CD14-positive monocyte (primary cell): Measurements from ENCODE around the gene CLPX. TPM values are rescaled to one million over a fixed set of nuclear protein-coding genes. Genes with fewer than 3 reads are reported as not detected.

Source experiments
- DNase-seq, 3 donors: peaks; one replicate each; pipeline ENCODE4 v3.0.0-alpha.2; 2011 to 2022
- H2AFZ ChIP-seq: 2 replicates; pipeline ENCODE4 v1.6.0; 2012; ENCODE audit warnings: mild to moderate bottlenecking, low read depth, low read length, inconsistent platforms; ENCODE audit not compliant: insufficient read depth, poor library complexity, severe bottlenecking
- H3K27ac ChIP-seq, 2 donors: 1 replicate in 1 of 2; 2 replicates in 1 of 2; pipeline ENCODE4 v1.5.1; 2012 to 2013; ENCODE audit warnings: low read length in 2 of 2, control low read depth in 1 of 2, inconsistent platforms in 1 of 2, low read depth in 1 of 2, mild to moderate bottlenecking in 1 of 2
- H3K27me3 ChIP-seq, 2 donors: one replicate each; pipeline versions ENCODE4 v1.6.0 to v1.6.1; 2011 to 2013; ENCODE audit warnings: low read length in 2 of 2; ENCODE audit not compliant: control insufficient read depth in 2 of 2, insufficient read depth in 2 of 2
- H3K36me3 ChIP-seq, 2 donors: replicated peaks in 1 of 2; 1 replicate in 1 of 2; 2 replicates in 1 of 2; pipeline versions ENCODE4 v1.5.1 to v1.6.1; 2012 to 2013; ENCODE audit warnings: low read length in 2 of 2, control low read depth in 1 of 2, inconsistent platforms in 1 of 2, mild to moderate bottlenecking in 1 of 2; ENCODE audit not compliant: insufficient read depth in 2 of 2, control insufficient read depth in 1 of 2
- H3K4me1 ChIP-seq, 2 donors: 1 replicate in 1 of 2; 2 replicates in 1 of 2; pipeline versions ENCODE4 v1.5.1 to v1.6.1; 2012 to 2013; ENCODE audit warnings: low read length in 2 of 2, control low read depth in 1 of 2, inconsistent platforms in 1 of 2, mild to moderate bottlenecking in 1 of 2, moderate library complexity in 1 of 2; ENCODE audit not compliant: insufficient read depth in 2 of 2, control insufficient read depth in 1 of 2
- H3K4me2 ChIP-seq: replicated peaks from 2 replicates; pipeline ENCODE3; 2012; ENCODE audit warnings: low read length, moderate library complexity, mild to moderate bottlenecking; ENCODE audit not compliant: poor library complexity, severe bottlenecking; ENCODE audit errors: extremely low read depth
- H3K4me3 ChIP-seq, 3 experiments: fragments of 200-600 bp in 1 of 3; sonication (generic) in 1 of 3; replicated peaks in 1 of 3; 1 replicate in 2 of 3; 2 replicates in 1 of 3; pipeline ENCODE4 v1.5.1; 2011 to 2013; ENCODE audit warnings: low read length in 3 of 3, mild to moderate bottlenecking in 3 of 3, control low read depth in 2 of 3, low read depth in 2 of 3, inconsistent platforms in 1 of 3, moderate library complexity in 1 of 3
- H3K79me2 ChIP-seq: 2 replicates; pipeline ENCODE4 v1.6.0; 2012; ENCODE audit warnings: mild to moderate bottlenecking, control low read depth, inconsistent platforms, low read length, moderate library complexity; ENCODE audit not compliant: insufficient read depth
- H3K9ac ChIP-seq: 2 replicates; pipeline ENCODE4 v1.6.0; 2017; ENCODE audit warnings: low read length, mild to moderate bottlenecking; ENCODE audit not compliant: insufficient read depth, poor library complexity, severe bottlenecking
- H3K9me3 ChIP-seq, 2 donors: replicated peaks in 1 of 2; 1 replicate in 1 of 2; 2 replicates in 1 of 2; pipeline versions ENCODE4 v1.5.1 to v1.6.1; 2012 to 2013; ENCODE audit warnings: low read length in 2 of 2, control low read depth in 1 of 2; ENCODE audit not compliant: control insufficient read depth in 1 of 2, insufficient read depth in 1 of 2
- H4K20me1 ChIP-seq: 2 replicates; pipeline ENCODE4 v1.6.0; 2012; ENCODE audit warnings: mild to moderate bottlenecking, low read length, control low read depth, moderate library complexity; ENCODE audit not compliant: insufficient read depth
- H3K27ac Mint-ChIP-seq, 7 donors: one replicate each; pipeline ENCODE4 v1.8.0; 2020; ENCODE audit warnings: mild to moderate bottlenecking in 7 of 7, mixed read lengths in 7 of 7, moderate library complexity in 6 of 7, inconsistent platforms in 2 of 7
- H3K27me3 Mint-ChIP-seq, 3 donors: one replicate each; pipeline ENCODE4 v1.8.0; 2021 to 2022; ENCODE audit warnings: low read depth in 3 of 3, mild to moderate bottlenecking in 3 of 3, mixed read lengths in 3 of 3, moderate library complexity in 3 of 3, inconsistent platforms in 1 of 3
- H3K36me3 Mint-ChIP-seq, 2 donors: one replicate each; pipeline ENCODE4 v1.8.0; 2020; ENCODE audit warnings: mixed read lengths in 2 of 2, inconsistent platforms in 1 of 2, mild to moderate bottlenecking in 1 of 2
- H3K4me1 Mint-ChIP-seq: one replicate; pipeline ENCODE4 v1.8.0; 2020; ENCODE audit warnings: mild to moderate bottlenecking, mixed read lengths
- H3K4me3 Mint-ChIP-seq, 2 donors: one replicate each; pipeline ENCODE4 v1.8.0; 2020; ENCODE audit warnings: mild to moderate bottlenecking in 2 of 2, mixed read lengths in 2 of 2, moderate library complexity in 1 of 2
- H3K9me3 Mint-ChIP-seq, 7 donors: one replicate each; pipeline ENCODE4 v1.8.0; 2020 to 2022; ENCODE audit warnings: mixed read lengths in 7 of 7, mild to moderate bottlenecking in 6 of 7, moderate library complexity in 6 of 7, inconsistent platforms in 2 of 7
- CTCF ChIP-seq: fragments of 200-600 bp; IDR thresholded peaks from one replicate; pipeline ENCODE4 v1.8.0; 2022; ENCODE audit warnings: antibody characterized with exemption, mild to moderate bottlenecking
- WGBS: methylation state at CpG from one replicate; pipeline ENCODE4 v1.1.5; 2013; ENCODE audit warnings: missing lambda C conversion rate; ENCODE audit not compliant: insufficient coverage; 5-methylcytosine and 5-hydroxymethylcytosine counted together
- intact Hi-C, 2 donors: fragments of 100-400 bp; cut with micrococcal nuclease; formaldehyde crosslinking; loops; one replicate each; pipeline versions ENCODE4 v1.15.0 to v1.15.1; 2023
- polyA plus RNA-seq, 3 donors: library from polyadenylated mRNA; depleted of rRNA in 1 of 3; unstranded in 2 of 3; stranded (reverse) in 1 of 3; fragments of 300-500 nt in 2 of 3; fragments of >200 nt in 1 of 3; fragmentation: Illumina TruSeq in 2 of 3; gene quantifications; 1 replicate in 2 of 3; 2 replicates in 1 of 3; pipeline ENCODE4 v1.2.3, GENCODE V29; 2012 to 2021

Gene CLPX
- polyA plus RNA-seq, 3 donors: 15.2 to 24.9 (median 20.0) TPM

GRCh38 chr15:65174509-65174908 is 10.6 kb downstream of the CLPX start:
- no peak overlapping the region for H3K4me3 ChIP-seq
- intact Hi-C loops: no loop called here
- H4K20me1 ChIP-seq: peaks cover 76% of the 10 kb centered on the region
- H3K4me1 ChIP-seq: no peaks in the 10 kb centered on the region
- no peak overlapping the region for H3K4me2 ChIP-seq
- Mint-ChIP-seq H3K4me3 (no peak overlapping the region), H3K9me3 (no peaks in the 10 kb centered on the region), H3K4me1 (no peaks in the 10 kb centered on the region), H3K36me3 (peaks cover 48 to 88% of the 10 kb centered on the region in 2 donors), H3K27me3 (peaks cover 0 to 2% (median 0%) of the 10 kb centered on the region in 3 donors), H3K27ac (no peak overlapping the region)
- no peak overlapping the region for H3K9ac ChIP-seq
- H3K36me3 ChIP-seq: peaks cover 76 to 97% of the 10 kb centered on the region in 2 donors
- TF ChIP-seq CTCF: no peak
- H3K79me2 ChIP-seq: peaks cover 34% of the 10 kb centered on the region
- no CpG with 5 or more reads among the region's 5 CpGs for WGBS
- no peaks in the 10 kb centered on the region for H3K9me3 ChIP-seq
- H2AFZ ChIP-seq: no peak overlapping the region
- H3K27ac ChIP-seq: no peak overlapping the region
- H3K27me3 ChIP-seq: no peaks in the 10 kb centered on the region
- DNase-seq: no peak

DNA sequence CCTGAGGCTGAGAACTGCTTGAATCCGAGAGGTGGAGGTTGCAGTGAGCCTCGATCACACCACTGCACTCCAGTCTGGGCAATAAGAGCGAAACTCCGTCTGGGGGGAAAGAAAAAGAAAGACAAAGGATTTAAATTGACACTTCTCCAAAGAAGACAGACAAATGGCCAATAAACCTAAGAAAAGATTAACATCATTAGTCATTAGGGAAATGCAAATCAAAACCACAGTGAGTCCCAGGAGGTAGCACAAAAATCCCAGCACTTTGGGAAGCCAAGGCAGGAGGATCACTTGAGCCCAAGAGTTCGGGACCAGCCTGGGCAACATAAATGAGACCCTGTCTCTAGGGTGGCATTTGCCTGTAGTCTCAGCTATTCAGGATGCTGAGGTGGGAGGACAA is 12.6 kb downstream of the CLPX start:
- Histone ChIP-seq H2AFZ (no peak overlapping the region), H3K27ac (no peak overlapping the region), H3K4me3 (no peak overlapping the region), H3K4me2 (no peak overlapping the region), H3K79me2 (peaks cover 31% of the 10 kb centered on the region), H3K27me3 (no peaks in the 10 kb centered on the region), H4K20me1 (peaks cover 70% of the 10 kb centered on the region), H3K9me3 (no peaks in the 10 kb centered on the region), H3K9ac (no peak overlapping the region), H3K36me3 (peaks cover 60 to 87% of the 10 kb centered on the region in 2 donors), H3K4me1 (no peaks in the 10 kb centered on the region)
- no peak for TF ChIP-seq CTCF
- intact Hi-C loops: no loop called here
- 100% methylated on average over 2 of the region's 5 CpGs for WGBS
- Mint-ChIP-seq H3K4me3 (no peak overlapping the region), H3K27ac (no peak overlapping the region), H3K9me3 (no peaks in the 10 kb centered on the region), H3K27me3 (peaks cover 0 to 2% (median 0%) of the 10 kb centered on the region in 3 donors), H3K4me1 (no peaks in the 10 kb centered on the region), H3K36me3 (peaks cover 42 to 79% of the 10 kb centered on the region in 2 donors)
- no peak for DNase-seq
